HG03196 (cell line): ENCODE data around the gene CPM.

Experiments used
- ATAC-seq: cut with Tn5 transposase; IDR thresholded peaks from one replicate; pipeline ENCODE4 v1.9.1; 2021; ENCODE audit not compliant: unreplicated experiment

CPM gene

DNA sequence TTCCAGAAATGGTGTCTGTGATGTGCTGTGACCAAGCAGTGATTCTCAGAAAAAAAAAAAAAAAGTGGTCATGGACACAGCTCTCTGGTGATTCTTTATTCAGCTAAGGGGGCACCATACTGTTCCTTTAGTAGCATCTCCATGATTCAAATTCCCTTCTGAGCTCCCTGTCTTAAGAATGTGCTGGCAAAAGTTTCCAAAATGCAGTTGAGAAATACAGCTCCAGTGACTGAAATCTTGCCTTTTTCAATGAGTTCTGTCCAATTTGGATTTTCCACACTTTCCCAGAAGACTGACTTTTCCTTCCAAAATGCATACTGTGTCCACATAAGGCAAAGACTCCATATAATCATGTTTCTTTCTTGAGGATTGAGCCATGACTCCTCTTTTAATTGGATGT, 24.3 kb upstream of the CPM start:
- no peak for ATAC-seq

DNA sequence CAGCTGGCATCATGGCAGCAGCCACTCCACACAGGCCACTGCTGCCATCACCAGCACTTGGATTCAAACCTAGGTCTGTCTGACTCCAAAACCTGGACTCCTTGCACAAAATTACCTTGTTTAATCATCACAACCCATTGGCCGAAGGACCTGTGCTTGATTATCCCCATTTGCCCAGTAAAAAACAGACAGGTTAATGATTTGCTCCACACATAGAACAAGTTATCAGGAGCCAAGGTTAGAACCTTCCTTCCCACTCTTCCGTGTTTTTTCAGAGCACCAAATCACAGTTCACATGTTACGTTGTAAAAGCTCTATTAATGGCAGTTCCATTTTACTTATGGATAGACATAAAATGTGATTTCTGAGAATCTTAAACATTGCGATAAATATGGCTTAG, 23.5 kb upstream of the CPM start:
- ATAC-seq = no peak

DNA sequence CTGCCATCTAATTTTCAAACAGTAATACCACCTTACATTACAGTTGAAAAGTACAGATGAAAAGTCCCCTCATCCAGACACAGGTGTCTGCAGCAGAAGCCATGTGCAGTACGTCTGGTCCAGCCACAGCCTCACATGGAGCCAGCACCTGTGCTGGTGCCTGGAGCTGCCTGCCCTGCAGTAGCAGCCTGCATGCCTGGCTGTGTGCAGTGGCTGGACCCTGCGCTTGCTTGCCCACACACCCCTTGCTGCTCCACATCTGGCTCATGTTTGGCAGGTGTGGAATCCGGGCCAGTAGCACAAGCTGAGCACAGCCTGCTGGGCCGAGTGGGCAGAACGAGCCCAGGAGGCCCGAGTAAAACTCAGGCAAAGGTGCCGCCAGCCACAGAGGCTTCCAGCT, 21.8 kb upstream of the CPM start:
- no peak for ATAC-seq

GRCh38 chr12:68953536-68953935, 20.6 kb upstream of the CPM start:
- ATAC-seq = no peak

DNA sequence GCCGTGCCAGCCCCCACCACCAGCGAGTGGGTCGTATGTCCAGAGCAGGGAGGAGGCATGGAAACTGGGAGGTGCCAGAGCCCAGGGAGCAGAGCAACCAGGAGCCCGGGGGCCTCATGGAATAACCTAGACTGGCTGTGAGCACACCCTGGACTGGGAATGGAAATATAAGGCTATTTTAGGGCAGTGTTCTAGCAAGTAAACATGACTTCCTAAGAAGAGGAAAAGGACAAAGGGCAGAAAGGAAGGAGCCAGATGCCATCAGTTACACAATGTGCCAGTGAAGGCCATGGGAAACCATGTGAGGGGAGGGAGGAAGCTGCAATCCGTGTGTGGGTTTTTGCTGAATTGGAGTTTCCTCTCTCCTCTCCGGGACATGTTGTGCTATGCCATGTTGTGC, 18.7 kb upstream of the CPM start:
- no peak for ATAC-seq

- no peak for ATAC-seq
Measured at GRCh38 chr12:68950511-68950910, 17.5 kb upstream of the CPM start.

- no peak for ATAC-seq
Measured at GRCh38 chr12:68945255-68945654, 12.3 kb upstream of the CPM start.

DNA sequence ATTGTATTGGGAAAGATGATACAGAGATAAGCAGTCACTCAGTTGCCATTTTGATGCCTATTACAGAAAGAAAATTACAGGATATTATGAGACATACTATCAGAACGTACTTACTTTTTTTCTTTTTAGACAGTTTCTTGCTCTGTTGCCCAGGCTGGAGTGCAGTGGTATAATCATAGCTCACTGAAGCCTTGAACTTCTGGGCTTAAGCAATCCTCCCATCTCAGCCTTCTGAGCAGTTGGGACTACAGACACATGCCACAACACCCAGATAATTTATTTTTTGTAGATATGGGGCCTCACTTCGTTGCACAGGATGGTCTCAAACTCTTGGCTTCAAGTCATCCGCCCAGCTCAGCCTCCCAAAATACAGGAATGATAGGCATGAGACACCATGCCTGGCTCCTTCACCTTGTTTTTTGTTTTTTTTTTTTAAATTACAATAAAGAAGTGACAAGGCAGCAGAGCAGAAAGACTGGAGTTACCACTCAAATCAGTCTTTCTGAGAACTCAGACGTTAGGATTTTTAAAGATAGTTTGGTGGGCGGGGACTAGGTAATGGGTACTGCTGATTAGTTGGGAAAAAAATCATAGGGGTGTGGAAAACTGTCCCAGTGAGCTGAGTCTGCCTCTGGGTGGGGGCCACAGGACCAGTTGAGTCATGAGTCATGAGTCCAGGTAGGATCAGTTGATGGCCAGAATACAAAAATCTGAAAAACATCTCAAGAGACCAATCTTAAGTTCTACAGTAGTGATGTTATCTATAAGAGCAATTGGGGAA, 11.5 kb upstream of the CPM start:
- no peak for ATAC-seq

DNA sequence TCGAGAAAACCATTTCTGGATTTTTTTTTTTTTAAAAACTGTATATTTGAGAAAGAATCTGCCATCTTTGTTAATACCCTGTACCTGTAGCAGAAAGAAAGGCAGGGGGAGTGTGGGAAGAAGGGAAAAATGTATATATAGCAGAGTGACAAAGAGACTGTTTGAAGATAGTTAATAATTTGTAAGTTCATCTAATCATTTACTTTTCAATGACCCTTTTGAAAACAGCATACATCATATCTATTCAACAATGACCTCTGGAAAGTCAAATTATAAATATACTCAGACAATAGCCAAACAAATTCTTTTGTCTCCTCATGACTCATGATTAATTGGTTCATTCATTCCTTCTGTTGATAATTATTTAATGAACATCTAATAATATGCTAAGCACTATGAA, 10.9 kb upstream of the CPM start:
- ATAC-seq = no peak

- no peak for ATAC-seq
Measured at GRCh38 chr12:68940731-68941130, 7.8 kb upstream of the CPM start.

- ATAC-seq = no peak
Measured at GRCh38 chr12:68939505-68939904, 6.5 kb upstream of the CPM start.

GRCh38 chr12:68934392-68934791, 1.4 kb upstream of the CPM start:
- no peak for ATAC-seq

GRCh38 chr12:68932128-68932960, 627 bp downstream of the CPM start:
- ATAC-seq = peak; percentile 52

DNA sequence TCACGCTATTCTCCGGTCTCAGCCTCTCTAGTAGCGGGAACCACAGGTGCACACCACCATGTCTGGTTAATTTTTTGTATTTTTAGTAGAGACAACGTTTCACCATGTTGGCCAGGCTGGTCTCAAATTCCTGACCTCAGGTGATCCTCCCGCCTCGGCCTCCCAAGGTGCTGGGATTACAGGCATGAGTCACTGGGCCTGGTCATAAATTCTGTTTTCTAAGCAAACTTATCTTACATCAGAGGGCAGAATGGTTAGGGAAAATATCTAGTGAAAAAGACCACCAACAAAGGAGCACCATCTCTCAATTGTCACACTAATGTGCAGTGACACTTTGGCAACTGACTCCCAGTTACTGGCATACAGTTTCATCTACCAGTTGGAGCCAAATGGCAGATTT, 2.8 kb downstream of the CPM start:
- no peak for ATAC-seq

- no peak for ATAC-seq
Measured at GRCh38 chr12:68924546-68924945, 8.4 kb downstream of the CPM start.

GRCh38 chr12:68919581-68920239, 13.3 kb downstream of the CPM start:
- no peak for ATAC-seq

GRCh38 chr12:68918960-68919359, 14.0 kb downstream of the CPM start:
- no peak for ATAC-seq

- no peak for ATAC-seq
Measured at GRCh38 chr12:68915055-68915454, 17.9 kb downstream of the CPM start.

DNA sequence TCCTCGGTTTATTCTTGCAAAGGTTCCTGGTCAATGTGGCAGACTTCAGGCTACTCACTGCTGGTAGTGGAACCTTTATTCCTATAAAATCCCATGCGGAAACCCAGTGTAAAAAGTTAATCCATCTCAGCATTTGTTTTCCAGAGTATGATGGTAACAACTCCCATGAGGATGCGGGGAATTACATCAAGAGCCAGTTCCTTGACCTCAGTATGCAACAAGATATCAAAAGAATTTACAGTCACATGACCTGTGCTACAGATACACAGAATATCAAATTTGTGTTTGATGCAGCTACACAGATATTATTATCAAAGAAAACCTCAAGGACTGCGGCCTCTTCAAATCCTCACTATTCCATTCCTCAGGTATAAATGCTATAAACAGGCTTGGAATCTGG, 19.3 kb downstream of the CPM start:
- no peak for ATAC-seq

GRCh38 chr12:68912916-68913315, 20.1 kb downstream of the CPM start:
- no peak for ATAC-seq

DNA sequence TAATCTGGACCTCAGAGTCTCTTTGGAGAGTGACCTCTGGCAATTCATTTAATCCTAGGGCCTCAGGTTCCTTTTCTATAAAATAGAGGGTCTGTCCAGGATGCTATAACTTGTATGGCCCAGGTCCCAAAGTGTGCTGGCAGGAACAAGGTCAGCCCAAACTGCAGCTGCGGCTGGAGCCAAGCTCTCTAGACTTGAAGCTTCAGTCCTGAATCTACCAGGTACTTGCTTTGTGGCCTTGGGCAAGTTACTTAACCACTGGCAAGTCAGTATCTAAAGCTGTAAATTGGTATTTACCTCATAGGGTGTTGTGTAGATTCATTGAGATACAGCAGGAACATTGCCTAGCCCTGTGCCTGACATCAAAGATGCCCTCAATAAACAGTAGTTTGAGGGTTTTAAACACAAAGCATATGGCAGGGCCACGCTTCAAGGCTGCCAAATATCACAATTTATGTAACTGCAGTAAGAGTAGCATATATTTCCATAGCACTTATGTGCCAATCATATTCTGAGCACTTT, 21.7 kb downstream of the CPM start:
- ATAC-seq = no peak

DNA sequence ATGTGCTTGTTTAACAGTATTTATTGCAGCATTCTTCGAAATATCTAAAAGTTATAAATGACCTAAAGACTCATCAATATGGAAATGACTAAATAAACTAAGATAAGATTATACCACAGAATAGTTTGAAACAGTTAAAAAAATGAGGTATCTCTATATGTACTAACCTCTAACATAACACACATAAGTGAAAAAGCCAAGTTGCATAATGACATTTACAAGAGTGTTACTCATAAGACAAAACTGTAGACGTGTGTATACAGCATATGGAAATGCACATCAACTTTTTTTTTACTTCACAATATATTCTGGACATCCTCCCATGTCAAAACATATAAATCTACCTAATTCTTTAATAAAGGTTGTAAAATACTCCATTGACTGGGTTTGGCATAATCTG, 22.8 kb downstream of the CPM start:
- no peak for ATAC-seq
